ENCODE data around the gene DISP2.

- TF ChIP-seq CTCF (conservative IDR thresholded peaks at IDR 0.05; ENCODE audit: low read depth in 2 of 2) = no peak
- no peak for TF ChIP-seq EZH2 (IDR thresholded peaks at IDR 0.05; ENCODE audit: low read depth, unreplicated experiment)
- no peak for TF ChIP-seq EZH2phosphoT487 (IDR thresholded peaks at IDR 0.05; ENCODE audit: unreplicated experiment)
- no peak for TF ChIP-seq POLR2AphosphoS5 (IDR thresholded peaks at IDR 0.05; ENCODE audit: low read depth)
- no peak for TF ChIP-seq ZNF114 (CRISPR knock-in tag; IDR thresholded peaks at IDR 0.05)
- no peak for TF ChIP-seq REST (IDR thresholded peaks at IDR 0.05; ENCODE audit: unreplicated experiment)
Observed at GRCh38 chr15:40347559-40348473, 10.2 kb upstream of the DISP2 start.

Data from GM23338 (cell line).